Mesenchymal stem cell (in vitro differentiated cells and primary cell): ENCODE results near the gene SHISA5.

Experiments
- DNase-seq: peaks from one replicate; pipeline ENCODE4 v3.0.0-alpha.2; 2013
- H2AFZ ChIP-seq: one replicate; pipeline ENCODE4 v1.6.1; 2013; ENCODE audit warnings: low read depth, mild to moderate bottlenecking, control low read depth, inconsistent platforms, low read length, moderate library complexity
- H2AK5ac ChIP-seq: 2 replicates; pipeline ENCODE4 v1.6.1; 2013; ENCODE audit warnings: low read length, moderate library complexity, mild to moderate bottlenecking, inconsistent platforms; ENCODE audit not compliant: severe bottlenecking
- H2BK120ac ChIP-seq: one replicate; pipeline ENCODE4 v1.6.1; 2013; ENCODE audit warnings: low read depth, mild to moderate bottlenecking, inconsistent platforms, low read length, moderate library complexity
- H2BK12ac ChIP-seq, 2 experiments: one replicate each; pipeline ENCODE4 v1.6.1; 2013; ENCODE audit warnings: inconsistent platforms in 2 of 2, low read length in 2 of 2, mild to moderate bottlenecking in 2 of 2, moderate library complexity in 2 of 2, control low read depth in 1 of 2
- H2BK15ac ChIP-seq: one replicate; pipeline ENCODE4 v1.6.1; 2013; ENCODE audit warnings: mild to moderate bottlenecking, low read depth, inconsistent platforms; ENCODE audit not compliant: poor library complexity, severe bottlenecking
- H2BK5ac ChIP-seq: 2 replicates; pipeline ENCODE4 v1.6.1; 2013; ENCODE audit warnings: low read depth, mild to moderate bottlenecking, low read length, control low read depth, inconsistent platforms; ENCODE audit not compliant: poor library complexity, severe bottlenecking
- H3K14ac ChIP-seq, 2 experiments: one replicate each; pipeline ENCODE4 v1.6.1; 2013; ENCODE audit warnings: inconsistent platforms in 2 of 2, low read length in 2 of 2, control low read depth in 1 of 2, mild to moderate bottlenecking in 1 of 2, moderate library complexity in 1 of 2
- H3K18ac ChIP-seq, 2 experiments: one replicate each; pipeline ENCODE4 v1.6.1; 2013; ENCODE audit warnings: inconsistent platforms in 2 of 2, low read length in 2 of 2, control low read depth in 1 of 2, low read depth in 1 of 2, mild to moderate bottlenecking in 1 of 2
- H3K23ac ChIP-seq, 2 experiments: one replicate each; pipeline ENCODE4 v1.6.1; 2013; ENCODE audit warnings: inconsistent platforms in 2 of 2, low read length in 2 of 2, mild to moderate bottlenecking in 2 of 2, moderate library complexity in 2 of 2, control low read depth in 1 of 2
- H3K27ac ChIP-seq: 2 replicates; pipeline ENCODE4 v1.5.1; 2013; ENCODE audit warnings: mild to moderate bottlenecking, moderate library complexity, low read length, control low read depth, inconsistent platforms; ENCODE audit not compliant: poor library complexity, severe bottlenecking
- H3K27me3 ChIP-seq, 2 experiments: 2 replicates each; pipeline versions ENCODE4 v1.6.1 to v1.7.0; 2013; ENCODE audit warnings: low read length in 2 of 2, mild to moderate bottlenecking in 2 of 2, moderate library complexity in 2 of 2, control low read depth in 1 of 2, inconsistent platforms in 1 of 2; ENCODE audit not compliant: control insufficient read depth in 1 of 2, insufficient read depth in 1 of 2
- H3K36me3 ChIP-seq, 2 experiments: 2 replicates each; pipeline versions ENCODE4 v1.6.1 to v1.7.0; 2013; ENCODE audit warnings: low read length in 2 of 2, control low read depth in 1 of 2, inconsistent platforms in 1 of 2, low read depth in 1 of 2, mild to moderate bottlenecking in 1 of 2; ENCODE audit not compliant: insufficient read depth in 2 of 2, control insufficient read depth in 1 of 2
- H3K4ac ChIP-seq, 2 experiments: one replicate each; pipeline ENCODE4 v1.6.1; 2013; ENCODE audit warnings: inconsistent platforms in 2 of 2, low read length in 2 of 2, mild to moderate bottlenecking in 2 of 2, moderate library complexity in 2 of 2, control low read depth in 1 of 2, low read depth in 1 of 2
- H3K4me1 ChIP-seq: 2 replicates; pipeline ENCODE4 v1.6.1; 2013; ENCODE audit warnings: low read depth, low read length, control low read depth; ENCODE audit not compliant: control insufficient read depth, insufficient read depth
- H3K4me2 ChIP-seq: 2 replicates; pipeline ENCODE4 v1.6.1; 2013; ENCODE audit warnings: low read length, mild to moderate bottlenecking, inconsistent platforms; ENCODE audit not compliant: poor library complexity, severe bottlenecking
- H3K4me3 ChIP-seq, 2 experiments: 2 replicates each; pipeline versions ENCODE4 v1.5.1 to v1.7.0; 2013; ENCODE audit warnings: low read length in 2 of 2, mild to moderate bottlenecking in 2 of 2, control low read depth in 1 of 2, low read depth in 1 of 2; ENCODE audit not compliant: insufficient read depth in 1 of 2
- H3K79me1 ChIP-seq: replicated peaks from 2 replicates; pipeline ENCODE4 v1.6.1; 2013; ENCODE audit warnings: mild to moderate bottlenecking, control low read depth, low read length, inconsistent platforms; ENCODE audit not compliant: poor library complexity, severe bottlenecking
- H3K9ac ChIP-seq: 2 replicates; pipeline ENCODE4 v1.7.0; 2013; ENCODE audit warnings: mild to moderate bottlenecking, low read length, moderate library complexity
- H3K9me3 ChIP-seq: 2 replicates; pipeline ENCODE4 v1.7.0; 2013; ENCODE audit warnings: mild to moderate bottlenecking, low read length; ENCODE audit not compliant: control insufficient read depth
- H4K8ac ChIP-seq: one replicate; pipeline ENCODE4 v1.6.1; 2013; ENCODE audit warnings: inconsistent platforms, mild to moderate bottlenecking, low read length, moderate library complexity
- H4K91ac ChIP-seq: one replicate; pipeline ENCODE4 v1.6.1; 2013; ENCODE audit warnings: mild to moderate bottlenecking, low read length, inconsistent platforms
- WGBS: methylation state at CpG from one replicate; pipeline ENCODE4 v1.1.7; 2013; ENCODE audit warnings: mixed read lengths; 5-methylcytosine and 5-hydroxymethylcytosine counted together

The SHISA5 gene

DNA sequence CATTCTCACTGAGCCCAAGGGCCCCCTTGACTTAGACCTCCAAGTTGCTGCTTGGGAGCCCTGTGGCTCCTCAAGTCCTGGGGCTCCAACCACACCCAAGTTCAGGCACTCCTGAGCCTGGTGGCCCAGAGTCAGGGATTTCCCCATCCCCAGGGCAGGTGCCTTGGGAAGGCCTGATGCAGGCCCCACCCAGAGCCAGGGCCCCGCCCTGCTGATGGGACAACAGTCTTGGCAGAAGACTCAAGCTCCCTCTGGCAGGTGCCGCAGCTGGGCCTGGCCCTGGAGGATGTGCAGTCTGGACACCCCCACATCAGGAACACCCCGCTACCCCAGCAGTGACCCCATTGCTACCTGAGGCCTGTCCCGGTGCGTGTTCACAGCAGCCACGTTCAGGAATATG is 17.7 kb upstream of the SHISA5 start:
- peaks cover 6% of the 10 kb centered on the region for H3K79me1 ChIP-seq
- H3K36me3 ChIP-seq = peaks cover 0 to 82% of the 10 kb centered on the region in 2 experiments
- no peak overlapping the region for H3K23ac ChIP-seq
- H4K8ac ChIP-seq = no peak overlapping the region
- H3K27ac ChIP-seq = no peak overlapping the region
- no peak overlapping the region for H3K18ac ChIP-seq
- DNase-seq = no peak
- WGBS = 100% methylated on average over 6 of the region's 6 CpGs
- H3K4ac ChIP-seq = no peak overlapping the region
- no peak overlapping the region for H2BK5ac ChIP-seq
- no peak overlapping the region for H3K14ac ChIP-seq
- H3K4me1 ChIP-seq = peaks cover 6% of the 10 kb centered on the region
- no peak overlapping the region for H2AFZ ChIP-seq
- no peak overlapping the region for H3K9ac ChIP-seq
- no peak overlapping the region for H2AK5ac ChIP-seq
- no peak overlapping the region for H4K91ac ChIP-seq
- no peak overlapping the region for H3K4me3 ChIP-seq
- H2BK12ac ChIP-seq = no peak overlapping the region
- H3K4me2 ChIP-seq = no peak overlapping the region
- no peaks in the 10 kb centered on the region for H3K27me3 ChIP-seq
- no peak overlapping the region for H2BK15ac ChIP-seq
- no peak overlapping the region for H2BK120ac ChIP-seq
- no peaks in the 10 kb centered on the region for H3K9me3 ChIP-seq

DNA sequence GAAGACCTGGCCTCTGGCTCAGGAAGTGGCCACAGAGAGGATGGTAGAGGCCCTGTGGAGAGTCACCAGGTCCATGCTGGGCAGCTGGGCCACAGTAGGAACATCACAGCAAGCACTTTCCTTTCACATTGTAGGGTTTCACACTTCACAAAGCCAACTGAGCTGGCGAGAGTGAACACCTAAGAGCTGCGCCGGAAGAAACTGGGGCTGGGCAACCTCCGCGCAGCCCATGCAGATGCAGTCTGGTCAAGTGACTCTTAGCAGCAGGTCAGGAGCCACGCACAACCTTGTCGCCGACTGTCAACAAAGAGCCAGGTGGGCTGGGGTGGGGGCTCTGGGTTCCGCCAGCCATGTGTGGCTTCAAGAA is 15.3 kb upstream of the SHISA5 start:
- Histone ChIP-seq H2AK5ac (no peak overlapping the region), H3K36me3 (peaks cover 0 to 68% of the 10 kb centered on the region in 2 experiments), H2BK15ac (no peak overlapping the region), H3K4me2 (no peak overlapping the region), H3K27ac (no peak overlapping the region), H3K4ac (no peak overlapping the region), H3K18ac (no peak overlapping the region), H2AFZ (no peak overlapping the region), H3K9me3 (no peaks in the 10 kb centered on the region), H4K8ac (no peak overlapping the region), H3K27me3 (no peaks in the 10 kb centered on the region), H3K79me1 (peaks cover 5% of the 10 kb centered on the region), H4K91ac (no peak overlapping the region), H2BK12ac (no peak overlapping the region), H3K9ac (no peak overlapping the region), H3K4me3 (no peak overlapping the region), H2BK120ac (no peak overlapping the region), H3K14ac (no peak overlapping the region), H3K4me1 (peaks cover 6% of the 10 kb centered on the region), H2BK5ac (no peak overlapping the region), H3K23ac (no peak overlapping the region)
- 97% methylated on average over 9 of the region's 9 CpGs for WGBS
- no peak for DNase-seq

DNA sequence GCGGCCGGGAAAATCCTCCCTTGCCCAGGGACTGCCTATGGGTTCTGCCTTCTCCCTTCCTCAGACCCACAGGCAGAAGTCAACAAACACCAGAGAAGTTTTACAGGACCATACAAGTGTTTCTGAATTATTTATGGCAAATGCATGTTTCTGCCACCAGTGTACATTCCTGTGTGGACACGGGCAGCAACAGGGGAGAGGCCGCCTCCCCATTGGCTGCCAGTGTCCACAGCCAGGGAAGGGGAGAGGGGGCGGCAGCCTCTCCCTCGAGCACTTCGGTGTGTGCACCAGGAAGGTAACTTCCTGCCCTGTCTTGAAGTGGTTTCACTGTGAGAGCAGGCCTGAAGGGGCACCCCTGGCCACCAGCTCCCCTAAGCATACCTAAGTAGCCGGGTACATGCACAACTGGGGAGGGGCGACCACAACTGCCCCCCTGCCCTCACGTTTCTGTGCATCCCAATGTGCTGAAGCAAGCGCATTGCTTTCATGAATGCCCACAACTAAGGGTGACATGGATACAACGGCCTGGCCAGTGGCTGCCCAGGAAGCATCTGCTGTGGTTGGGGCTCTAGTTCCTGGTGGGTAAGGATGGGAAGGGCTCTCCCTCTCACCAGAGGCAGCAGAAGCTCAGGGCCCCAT is 14.8 kb upstream of the SHISA5 start:
- no peak overlapping the region for H2BK12ac ChIP-seq
- H3K4me3 ChIP-seq = no peak overlapping the region
- H2BK120ac ChIP-seq = no peak overlapping the region
- H4K91ac ChIP-seq = no peak overlapping the region
- H3K18ac ChIP-seq = no peak overlapping the region
- DNase-seq = no peak
- no peak overlapping the region for H3K9ac ChIP-seq
- H3K27ac ChIP-seq = no peak overlapping the region
- 80% methylated on average over 11 of the region's 12 CpGs for WGBS
- peaks cover 0 to 63% of the 10 kb centered on the region in 2 experiments for H3K36me3 ChIP-seq
- H3K4me1 ChIP-seq = peaks cover 6% of the 10 kb centered on the region
- no peaks in the 10 kb centered on the region for H3K9me3 ChIP-seq
- H3K23ac ChIP-seq = no peak overlapping the region
- H3K14ac ChIP-seq = no peak overlapping the region
- H2AK5ac ChIP-seq = no peak overlapping the region
- H3K4ac ChIP-seq = no peak overlapping the region
- no peak overlapping the region for H2BK5ac ChIP-seq
- no peak overlapping the region for H2AFZ ChIP-seq
- H3K79me1 ChIP-seq = peaks cover 5% of the 10 kb centered on the region
- no peaks in the 10 kb centered on the region for H3K27me3 ChIP-seq
- H4K8ac ChIP-seq = no peak overlapping the region
- no peak overlapping the region for H3K4me2 ChIP-seq
- H2BK15ac ChIP-seq = no peak overlapping the region

DNA sequence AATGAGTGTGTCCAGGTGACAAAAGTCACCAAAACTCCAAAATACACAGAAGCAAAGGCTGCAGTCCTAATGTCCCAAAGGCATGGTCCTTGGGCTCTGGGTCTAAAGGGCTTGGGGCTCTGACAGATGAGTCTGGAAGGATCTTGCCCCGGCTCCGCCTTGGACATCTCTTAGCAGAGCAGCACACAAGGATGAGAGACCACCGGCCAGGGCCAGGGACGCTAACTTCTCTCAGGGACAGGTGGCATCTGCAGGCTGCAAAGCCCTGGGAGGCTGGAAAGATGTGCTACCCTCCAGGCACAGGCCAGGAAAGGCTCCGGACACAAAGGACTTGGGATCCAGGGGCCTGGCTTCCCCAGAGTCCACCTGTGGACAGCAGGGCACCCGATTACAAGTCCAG is 14.1 kb upstream of the SHISA5 start:
- Histone ChIP-seq H3K36me3 (peaks cover 0 to 58% of the 10 kb centered on the region in 2 experiments), H3K14ac (no peak overlapping the region), H3K27me3 (no peaks in the 10 kb centered on the region), H3K4me3 (no peak overlapping the region), H2BK120ac (no peak overlapping the region), H2AFZ (no peak overlapping the region), H4K8ac (no peak overlapping the region), H3K27ac (no peak overlapping the region), H3K9ac (no peak overlapping the region), H3K23ac (no peak overlapping the region), H3K18ac (no peak overlapping the region), H3K9me3 (no peaks in the 10 kb centered on the region), H3K4me1 (peaks cover 6% of the 10 kb centered on the region), H2BK5ac (no peak overlapping the region), H3K4ac (no peak overlapping the region), H2BK15ac (no peak overlapping the region), H3K4me2 (no peak overlapping the region), H2AK5ac (no peak overlapping the region), H3K79me1 (peaks cover 5% of the 10 kb centered on the region), H2BK12ac (no peak overlapping the region), H4K91ac (no peak overlapping the region)
- WGBS = 83% methylated on average over 6 of the region's 6 CpGs
- DNase-seq = no peak
